Pulmonary artery endothelial cell (primary cell): ENCODE results near the gene CARMIL1. TPM values are rescaled to one million over a fixed set of nuclear protein-coding genes. Genes with fewer than 3 reads are reported as not detected.
A peak's percentile ranks its signal among the peaks of the same experiment; 100 is the strongest.
"Not testable (repeated sequence)": the region's sequence is repeated elsewhere in the genome, so short reads cannot be mapped to it uniquely, and the experiment has no call there.

Experiments
- DNase-seq: peaks from one replicate; pipeline ENCODE4 v3.0.0-alpha.2; 2011; ENCODE audit warnings: low read depth, low spot score
- total RNA-seq: library from RNA; depleted of rRNA; stranded (reverse); fragments of >200 nt; gene quantifications from 2 replicates; pipeline ENCODE4 v1.2.3, GENCODE V29; 2014

CARMIL1 gene
- total RNA-seq, 1 donor from 2014 or later, result 6.1 TPM

GRCh38 chr6:25558155-25558817, 279.1 kb downstream of the CARMIL1 start:
- DNase-seq, result no peak

DNA sequence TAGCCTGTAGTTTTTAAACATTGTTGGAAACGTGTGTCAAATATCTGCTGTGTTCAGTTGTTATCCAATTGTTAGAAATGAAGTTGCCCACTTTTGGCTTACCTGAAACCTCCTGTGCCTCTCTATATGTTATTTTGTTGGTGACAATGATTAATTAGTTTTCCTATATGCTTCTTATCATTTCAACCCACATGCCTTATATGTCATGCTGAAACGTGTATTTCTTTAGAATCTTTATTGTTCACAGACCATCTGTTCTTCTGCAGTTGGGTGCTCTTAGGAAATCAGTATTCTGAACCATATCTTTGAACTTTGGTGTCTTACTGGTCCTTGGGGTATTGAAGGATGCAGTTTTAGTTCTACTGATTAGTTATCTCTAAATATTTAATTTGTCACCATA, 281.7 kb downstream of the CARMIL1 start:
- DNase-seq, result no peak

DNA sequence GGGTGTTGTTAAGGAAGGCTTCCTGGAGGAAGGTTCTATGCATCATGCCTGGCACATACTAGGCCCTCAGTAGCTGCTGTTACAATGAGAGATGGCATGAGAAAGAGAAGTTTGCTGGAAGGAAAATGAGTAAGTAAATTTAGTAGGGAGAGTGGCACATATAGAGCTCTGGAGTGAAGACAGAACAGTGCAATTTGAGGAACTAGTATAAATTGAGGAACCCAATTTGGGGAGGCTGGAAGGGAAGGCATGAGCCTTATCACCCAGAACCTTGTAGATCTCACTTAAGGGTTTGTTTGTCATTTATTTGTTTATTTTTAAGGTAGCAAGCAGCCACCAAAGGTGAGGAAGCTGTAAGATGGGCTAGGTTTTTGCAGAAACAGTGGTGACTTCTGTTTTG, 285.8 kb downstream of the CARMIL1 start:
- DNase-seq, result no peak

- DNase-seq, result no peak
Observed at GRCh38 chr6:25570578-25570977, 291.4 kb downstream of the CARMIL1 start.

GRCh38 chr6:25576919-25577318, 297.7 kb downstream of the CARMIL1 start:
- DNase-seq, result no peak

GRCh38 chr6:25578538-25578937, 299.4 kb downstream of the CARMIL1 start:
- DNase-seq, result no peak

DNA sequence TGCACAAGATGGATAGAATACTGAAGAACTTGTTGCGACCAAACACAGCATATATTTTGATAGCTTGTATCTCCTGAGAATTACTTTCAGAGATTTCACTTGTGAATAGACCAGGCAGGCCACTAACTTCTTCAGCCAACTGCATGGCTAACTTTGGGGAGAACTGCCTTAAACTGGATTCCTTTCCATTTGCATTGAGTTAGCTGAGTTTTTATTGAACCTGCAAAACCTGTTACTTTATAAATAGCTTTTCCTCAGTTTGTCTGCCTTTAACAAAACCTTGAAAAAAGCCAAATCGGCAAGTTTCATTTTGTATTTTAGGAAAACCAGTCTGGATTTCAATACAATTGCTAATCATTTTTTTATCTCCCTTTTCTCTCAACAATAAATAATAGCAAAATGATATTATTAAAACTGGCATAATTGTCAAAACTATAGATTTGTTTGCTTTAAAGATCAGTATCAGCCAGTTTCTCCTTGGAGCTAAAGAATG, 300.3 kb downstream of the CARMIL1 start:
- DNase-seq, result no peak

GRCh38 chr6:25579902-25580495, 300.8 kb downstream of the CARMIL1 start:
- no peak for DNase-seq

DNA sequence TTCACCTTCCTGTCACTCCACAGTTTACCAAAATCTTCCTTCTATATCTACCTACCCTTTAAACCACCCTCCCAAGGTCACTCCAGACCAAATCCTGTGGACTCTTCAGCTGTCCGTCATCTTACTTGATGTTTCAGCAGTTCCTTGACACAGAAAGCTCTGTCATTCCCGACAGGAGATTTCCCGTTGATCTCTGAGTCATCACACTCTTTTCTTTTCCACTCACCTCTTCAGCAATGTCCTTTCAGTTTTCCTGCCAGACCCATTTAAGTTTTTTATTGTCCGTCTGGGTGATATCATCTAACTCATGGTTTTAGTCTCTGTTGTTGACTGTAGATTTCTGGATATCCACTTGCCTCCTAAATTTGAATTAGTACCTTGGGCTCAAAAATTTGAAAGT, 302.9 kb downstream of the CARMIL1 start:
- DNase-seq, result no peak

GRCh38 chr6:25583099-25583498, 303.9 kb downstream of the CARMIL1 start:
- no peak for DNase-seq

DNA sequence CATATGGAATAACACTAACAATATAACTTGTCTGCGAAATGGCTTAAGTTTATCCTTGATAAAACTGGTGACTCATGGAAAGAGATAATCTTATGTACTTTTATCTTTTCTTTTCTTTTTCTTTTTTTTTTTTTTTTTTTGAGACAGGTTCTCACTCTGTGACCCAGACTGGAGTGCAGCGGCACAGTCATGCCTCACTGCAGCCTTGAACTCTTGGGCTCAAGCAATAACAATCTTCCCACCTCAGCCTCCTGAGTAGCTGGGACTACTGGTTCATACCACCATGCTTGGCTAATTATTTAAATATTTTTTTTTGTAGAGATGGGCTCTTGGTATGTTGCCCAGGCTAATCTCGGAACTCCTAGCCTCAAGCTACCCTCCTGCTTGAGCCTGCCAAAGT, 304.7 kb downstream of the CARMIL1 start:
- DNase-seq, result no peak

DNA sequence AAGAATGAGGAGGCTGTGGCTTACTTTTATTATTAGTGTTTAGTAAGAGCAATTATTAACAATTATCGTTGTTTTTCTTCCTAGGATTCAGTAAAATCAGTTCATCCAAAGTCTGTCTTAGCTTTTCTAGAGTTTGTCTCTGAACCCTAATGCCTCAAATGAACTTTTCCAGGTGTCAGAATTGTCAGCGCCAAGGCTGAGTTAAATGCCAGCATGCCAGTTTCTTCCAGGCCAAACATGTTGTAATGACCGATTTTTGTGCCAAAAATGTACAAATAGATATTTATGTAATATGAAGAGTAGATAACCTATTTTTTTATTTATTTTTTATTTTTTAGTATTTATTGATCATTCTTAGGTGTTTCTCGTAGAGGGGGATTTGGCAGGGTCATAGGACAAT, 306.1 kb downstream of the CARMIL1 start:
- no peak for DNase-seq

DNA sequence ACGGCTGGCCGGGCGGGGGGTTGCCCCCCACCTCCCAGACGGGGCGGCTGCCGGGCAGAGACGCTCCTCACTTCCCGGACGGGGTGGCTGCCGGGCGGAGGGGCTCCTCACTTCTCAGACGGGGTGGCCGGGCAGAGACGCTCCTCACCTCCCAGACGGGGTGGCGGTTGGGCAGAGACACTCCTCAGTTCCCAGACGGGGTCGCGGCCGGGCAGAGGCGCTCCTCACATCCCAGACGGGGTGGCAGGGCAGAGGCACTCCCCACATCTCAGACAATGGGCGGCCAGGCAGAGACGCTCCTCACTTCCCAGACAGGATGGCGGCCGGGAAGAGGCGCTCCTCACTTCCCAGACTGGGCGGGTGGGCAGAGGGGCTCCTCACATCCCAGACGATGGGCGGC, 306.9 kb downstream of the CARMIL1 start:
- DNase-seq, result not testable (repeated sequence)

DNA sequence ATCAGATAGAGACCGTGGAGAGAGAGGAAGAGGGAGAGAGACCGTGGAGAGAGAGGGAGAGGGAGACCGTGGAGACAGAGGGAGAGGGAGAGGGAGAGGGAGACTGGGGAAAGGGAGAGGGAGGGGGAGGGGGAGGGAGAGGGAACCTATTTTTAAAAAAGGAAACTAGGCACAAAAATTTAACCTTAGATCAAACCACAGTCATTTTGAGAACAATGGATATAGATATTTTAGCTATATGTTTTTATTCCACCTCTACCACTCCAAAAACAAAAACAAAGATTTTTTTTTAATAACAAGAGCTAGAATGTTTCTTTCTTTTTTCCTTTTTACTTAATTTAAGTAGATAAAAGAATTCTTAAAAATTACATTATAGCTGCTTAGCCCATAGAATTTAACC, 307.8 kb downstream of the CARMIL1 start:
- DNase-seq, result no peak

- DNase-seq, result no peak
Observed at GRCh38 chr6:25590986-25591385, 311.8 kb downstream of the CARMIL1 start.

DNA sequence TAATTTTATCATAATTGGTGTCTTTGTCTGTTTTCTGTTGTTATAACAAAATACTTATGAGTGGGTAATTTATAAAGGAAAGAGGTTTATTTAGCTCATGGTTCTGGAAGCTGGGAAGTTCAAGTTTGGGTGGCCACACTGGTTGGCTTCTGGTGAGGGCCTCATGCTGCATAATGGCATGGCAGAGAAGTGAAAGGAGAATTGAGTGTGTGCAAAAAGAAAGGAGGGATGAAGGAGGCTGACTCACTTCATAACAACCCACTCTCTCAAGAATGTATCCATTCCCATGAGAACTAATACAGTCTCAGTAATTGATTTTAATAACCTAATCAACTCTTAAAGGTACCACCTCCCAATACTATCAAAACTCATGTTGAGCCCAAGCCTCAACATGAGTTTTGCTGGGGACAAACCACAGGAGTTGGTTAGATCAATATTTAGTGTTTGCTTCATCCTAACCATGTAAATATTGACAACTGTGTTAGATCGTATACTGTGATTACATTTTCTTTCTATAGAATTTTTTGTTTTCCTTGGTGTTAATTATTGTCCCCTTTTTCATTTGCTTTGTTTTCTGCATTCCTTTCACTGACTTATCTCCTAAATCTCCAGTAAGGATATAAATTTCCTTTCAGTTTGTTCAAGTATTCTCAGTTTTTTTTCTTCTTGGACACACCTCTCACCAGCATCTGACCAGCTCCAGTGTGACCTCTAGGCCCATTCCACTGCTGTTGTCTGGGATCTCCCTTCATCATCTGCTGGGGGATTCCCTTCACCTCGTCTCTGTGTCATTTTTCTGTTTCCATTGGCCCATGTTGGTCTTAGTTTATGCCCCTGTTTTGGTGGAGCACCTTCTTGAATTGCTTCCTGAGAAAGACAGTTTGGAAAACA, 318.0 kb downstream of the CARMIL1 start:
- no peak for DNase-seq

- no peak for DNase-seq
Observed at GRCh38 chr6:25599516-25600085, 320.4 kb downstream of the CARMIL1 start.

DNA sequence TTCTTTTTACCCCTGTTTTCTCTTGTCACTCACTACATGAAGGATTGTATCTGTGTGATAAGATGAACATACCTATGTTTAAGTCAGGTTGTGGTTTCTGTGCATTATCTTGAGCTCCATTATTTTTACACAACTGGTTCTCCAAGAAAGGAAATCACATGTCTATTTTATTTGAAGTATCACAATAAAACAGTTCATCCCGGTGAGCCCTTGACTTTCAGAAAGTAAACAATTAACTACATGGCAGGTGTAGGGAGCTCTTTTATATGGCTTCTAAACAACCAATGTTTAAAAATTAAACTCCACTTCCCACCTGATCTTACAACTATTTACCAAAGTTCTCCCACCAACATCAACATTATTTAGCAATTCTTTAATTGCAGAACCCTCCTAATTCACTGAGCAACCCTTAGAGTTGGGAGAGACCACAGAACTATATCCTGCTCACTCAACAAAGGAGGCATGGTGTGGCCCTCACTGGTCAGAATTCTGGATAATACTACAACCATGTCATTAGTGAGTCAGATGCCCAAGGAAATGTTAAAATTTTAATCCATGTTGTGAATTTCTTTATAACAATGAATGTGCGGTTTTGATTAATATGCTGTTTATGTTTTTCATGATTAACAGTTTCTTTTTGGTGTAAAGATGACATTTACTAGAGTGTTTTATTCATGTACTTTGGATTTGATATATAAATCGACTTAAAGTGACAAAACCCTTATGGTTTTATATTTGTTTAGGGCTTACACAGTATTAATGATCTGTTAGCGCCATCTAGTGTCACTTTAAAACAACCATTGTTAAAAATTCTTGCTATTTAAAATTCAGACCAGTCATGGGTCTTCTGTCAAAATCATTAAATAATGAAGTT, 322.9 kb downstream of the CARMIL1 start:
- DNase-seq, result peak; percentile 15

DNA sequence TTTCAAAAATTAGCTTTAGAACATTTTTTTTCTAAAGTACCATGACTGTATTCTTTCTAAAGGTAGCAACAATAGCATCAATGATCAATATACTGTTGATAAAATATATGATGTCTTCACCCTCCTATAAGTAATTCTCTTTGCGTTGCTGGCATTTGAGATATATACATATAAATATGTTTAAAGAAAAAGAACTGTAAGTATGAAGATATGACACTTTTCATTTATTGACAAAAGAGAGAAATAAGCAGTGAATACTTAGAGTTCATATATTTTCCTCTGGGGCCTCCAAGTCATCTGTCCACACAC, 323.5 kb downstream of the CARMIL1 start:
- DNase-seq, result no peak

- DNase-seq, result no peak
Observed at GRCh38 chr6:25603251-25603650, 324.1 kb downstream of the CARMIL1 start.

DNA sequence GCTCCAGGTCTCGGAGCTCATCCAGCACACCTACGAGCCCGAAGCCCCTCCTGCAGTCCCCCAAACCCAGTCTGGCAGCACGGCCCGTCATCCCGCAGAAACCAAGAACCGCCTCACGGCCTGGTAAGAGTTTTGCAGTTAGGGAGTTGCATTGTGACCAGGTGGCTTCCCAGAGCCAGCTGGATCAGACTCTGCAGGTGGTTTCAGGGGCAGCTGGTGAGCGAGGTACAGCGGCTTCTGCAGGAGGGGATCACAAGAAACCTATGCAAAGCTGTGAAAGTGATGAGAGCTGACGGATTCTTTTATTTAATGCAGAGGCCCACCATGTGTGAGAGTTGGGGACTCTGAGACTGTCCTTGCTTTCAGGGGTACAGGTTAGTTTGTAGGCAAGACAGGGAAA, 327.0 kb downstream of the CARMIL1 start:
- DNase-seq, result no peak
